HG03457 (cell line): ENCODE data around the gene TRANK1.

ENCODE experiments used
- ATAC-seq: cut with Tn5 transposase; IDR thresholded peaks from one replicate; pipeline ENCODE4 v1.9.1; 2021; ENCODE audit warnings: moderate number of reproducible peaks; ENCODE audit not compliant: unreplicated experiment

TRANK1 gene

GRCh38 chr3:36852071-36852470 is 92.8 kb downstream of the TRANK1 start:
- no peak for ATAC-seq

GRCh38 chr3:36850743-36851142 is 94.1 kb downstream of the TRANK1 start:
- no peak for ATAC-seq

- no peak for ATAC-seq
These were observed 98.4 kb downstream of the TRANK1 start for GRCh38 chr3:36846406-36846805.

GRCh38 chr3:36843065-36844051 is 101.5 kb downstream of the TRANK1 start:
- peak; percentile 66 for ATAC-seq

- ATAC-seq = no peak
These were observed 102.6 kb downstream of the TRANK1 start for GRCh38 chr3:36842275-36842674.

GRCh38 chr3:36840453-36840921 is 104.4 kb downstream of the TRANK1 start:
- no peak for ATAC-seq

GRCh38 chr3:36837089-36837488 is 107.8 kb downstream of the TRANK1 start:
- ATAC-seq = no peak

- ATAC-seq = no peak
These were observed 111.6 kb downstream of the TRANK1 start for GRCh38 chr3:36833160-36833814.

- ATAC-seq = no peak
These were observed 112.4 kb downstream of the TRANK1 start for GRCh38 chr3:36832406-36832805.

GRCh38 chr3:36827133-36827532 is 117.7 kb downstream of the TRANK1 start:
- no peak for ATAC-seq

- ATAC-seq = no peak
These were observed 118.6 kb downstream of the TRANK1 start for GRCh38 chr3:36826240-36826639.

- ATAC-seq = no peak
These were observed 120.4 kb downstream of the TRANK1 start for GRCh38 chr3:36824443-36824842.

GRCh38 chr3:36823806-36824205 is 121.0 kb downstream of the TRANK1 start:
- no peak for ATAC-seq

- ATAC-seq = no peak
These were observed 124.8 kb downstream of the TRANK1 start for GRCh38 chr3:36820083-36820482.

- no peak for ATAC-seq
These were observed 126.9 kb downstream of the TRANK1 start for GRCh38 chr3:36817806-36818533.

- no peak for ATAC-seq
These were observed 129.5 kb downstream of the TRANK1 start for GRCh38 chr3:36815375-36815774.

- no peak for ATAC-seq
These were observed 130.1 kb downstream of the TRANK1 start for GRCh38 chr3:36814776-36815175.

- no peak for ATAC-seq
These were observed 130.7 kb downstream of the TRANK1 start for GRCh38 chr3:36814066-36814717.

- no peak for ATAC-seq
These were observed 131.5 kb downstream of the TRANK1 start for GRCh38 chr3:36813305-36813704.

- ATAC-seq = no peak
These were observed 132.6 kb downstream of the TRANK1 start for GRCh38 chr3:36812240-36812639.

GRCh38 chr3:36811768-36812167 is 133.1 kb downstream of the TRANK1 start:
- no peak for ATAC-seq
